ENCODE results near the gene SLC25A45. TPM values are rescaled to one million over a fixed set of nuclear protein-coding genes. Genes with fewer than 3 reads are reported as not detected.

The SLC25A45 gene
- total and polyA plus RNA-seq, 8 donors: 8.4 to 17.0 (median 11.8) TPM

DNA sequence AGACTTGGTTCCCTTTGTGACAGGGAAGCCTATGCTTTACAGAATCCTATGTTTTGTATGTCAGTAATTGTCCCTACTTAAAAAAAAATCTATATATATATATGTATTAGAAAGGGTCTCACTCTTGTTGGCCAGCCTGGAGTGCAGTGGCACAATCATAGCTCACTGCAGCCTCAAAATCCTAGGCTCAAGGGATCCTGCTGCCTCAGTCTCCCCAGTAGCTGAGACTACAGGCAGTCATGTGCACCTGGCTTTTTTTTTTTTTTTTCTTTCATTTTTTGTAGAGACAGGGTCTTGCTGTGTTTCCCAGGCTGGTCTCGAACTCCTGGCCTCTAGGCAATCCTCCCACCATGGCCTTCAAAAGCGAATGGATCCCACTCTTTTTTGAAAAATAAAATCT is 38.1 kb upstream of the SLC25A45 start:
- Histone ChIP-seq H3K4me3 (peak overlapping the region; percentile 76 to 80), H3K4me1 (peaks cover 49 to 62% of the 10 kb centered on the region in 2 donors), H3K27ac (peak overlapping the region; percentile 99 to 100), H3K9me3 (no peaks in the 10 kb centered on the region), H3K27me3 (no peaks in the 10 kb centered on the region), H3K36me3 (peaks cover 0 to 16% of the 10 kb centered on the region in 2 donors)
- ATAC-seq (no peak), DNase-seq (peak in 1 of 4 donors; percentile 23)
- intact Hi-C loops (cut with DNase I): loop anchor here (5.0 kb wide), 2 partner anchors 77 to 82 kb away; partner anchors contain the start of gene MALAT1 (in 1 of the 2)
- TF ChIP-seq, protein P1, sequence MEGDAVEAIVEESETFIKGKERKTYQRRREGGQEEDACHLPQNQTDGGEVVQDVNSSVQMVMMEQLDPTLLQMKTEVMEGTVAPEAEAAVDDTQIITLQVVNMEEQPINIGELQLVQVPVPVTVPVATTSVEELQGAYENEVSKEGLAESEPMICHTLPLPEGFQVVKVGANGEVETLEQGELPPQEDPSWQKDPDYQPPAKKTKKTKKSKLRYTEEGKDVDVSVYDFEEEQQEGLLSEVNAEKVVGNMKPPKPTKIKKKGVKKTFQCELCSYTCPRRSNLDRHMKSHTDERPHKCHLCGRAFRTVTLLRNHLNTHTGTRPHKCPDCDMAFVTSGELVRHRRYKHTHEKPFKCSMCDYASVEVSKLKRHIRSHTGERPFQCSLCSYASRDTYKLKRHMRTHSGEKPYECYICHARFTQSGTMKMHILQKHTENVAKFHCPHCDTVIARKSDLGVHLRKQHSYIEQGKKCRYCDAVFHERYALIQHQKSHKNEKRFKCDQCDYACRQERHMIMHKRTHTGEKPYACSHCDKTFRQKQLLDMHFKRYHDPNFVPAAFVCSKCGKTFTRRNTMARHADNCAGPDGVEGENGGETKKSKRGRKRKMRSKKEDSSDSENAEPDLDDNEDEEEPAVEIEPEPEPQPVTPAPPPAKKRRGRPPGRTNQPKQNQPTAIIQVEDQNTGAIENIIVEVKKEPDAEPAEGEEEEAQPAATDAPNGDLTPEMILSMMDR (IDR thresholded peaks at IDR 0.05): no peak

DNA sequence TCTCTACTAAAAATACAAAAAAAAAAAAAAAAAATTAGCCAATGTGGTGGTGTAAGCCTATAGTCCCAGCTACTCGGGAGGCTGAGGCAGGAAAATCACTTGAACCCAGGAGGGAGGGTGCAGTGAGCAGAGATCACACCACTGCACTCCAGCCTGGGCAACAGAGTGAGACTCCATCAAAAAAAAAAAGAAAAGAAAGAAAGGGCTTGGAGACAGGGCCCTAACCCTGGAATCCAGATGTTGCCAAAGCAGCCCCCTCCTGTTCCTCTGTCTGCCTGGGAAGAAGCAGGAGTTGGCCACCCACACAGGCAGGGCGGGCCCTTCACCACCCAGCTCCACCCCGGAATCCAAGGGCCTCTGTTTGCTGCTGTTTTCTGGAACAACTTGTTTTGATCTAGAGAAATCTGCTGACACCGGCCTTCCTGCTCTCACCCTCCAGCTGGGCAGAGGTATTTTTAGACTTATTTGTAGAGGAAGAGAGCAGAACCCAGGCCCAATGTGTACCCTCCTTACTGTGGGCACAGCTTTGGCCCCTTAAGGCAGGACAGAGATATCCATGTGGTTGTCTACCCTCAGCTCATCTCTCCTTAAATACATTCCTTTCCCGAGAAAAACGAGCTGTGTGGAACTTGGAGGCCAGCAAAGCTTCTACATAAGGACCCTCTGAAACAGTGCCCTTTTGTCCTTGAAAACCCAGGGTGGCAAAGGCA is 37.5 kb upstream of the SLC25A45 start:
- ATAC-seq (peak; percentile 18), DNase-seq (peak; percentile 76 to 95 (median 93))
- Histone ChIP-seq H3K27me3 (no peaks in the 10 kb centered on the region), H3K4me1 (peaks cover 49 to 63% of the 10 kb centered on the region in 2 donors), H3K4me3 (peak overlapping the region in 1 of 2 donors; percentile 80), H3K9me3 (no peaks in the 10 kb centered on the region), H3K36me3 (peaks cover 0 to 12% of the 10 kb centered on the region in 2 donors), H3K27ac (peak overlapping the region; percentile 99 to 100)
- TF ChIP-seq, protein P1 (IDR thresholded peaks at IDR 0.05): no peak
- intact Hi-C loops (cut with DNase I): loop anchor here (5.0 kb wide), 3 partner anchors 77 to 87 kb away; partner anchors contain the start of gene MALAT1 (in 1 of the 2)

DNA sequence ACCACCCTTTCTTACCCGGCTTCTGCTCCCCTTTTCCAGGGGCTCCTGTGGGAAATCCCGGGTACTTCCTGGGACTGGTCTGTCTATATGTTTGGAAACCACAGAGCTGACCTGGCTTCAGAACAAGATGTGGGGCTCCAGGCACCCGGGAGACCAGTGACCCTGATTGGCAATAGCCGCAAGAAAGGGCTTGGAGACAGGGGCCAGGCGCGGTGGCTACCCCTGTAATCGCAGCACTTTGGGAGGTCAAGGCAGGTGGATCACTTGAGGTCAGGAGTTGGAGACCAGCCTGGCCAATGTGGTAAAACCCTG is 37.0 kb upstream of the SLC25A45 start:
- TF ChIP-seq, protein P1 (IDR thresholded peaks at IDR 0.05): no peak
- ATAC-seq (no peak), DNase-seq (peak in 2 of 4 donors; percentile 38 to 73)
- H3K4me3 ChIP-seq: peak overlapping the region; percentile 13 to 80
- peak overlapping the region; percentile 99 to 100 for H3K27ac ChIP-seq
- intact Hi-C loops (cut with DNase I): loop anchor here in 1 of 2 donors (5.0 kb wide), 1 partner anchor 88 kb away; no protein-coding TSS in a partner anchor
- peaks cover 49 to 63% of the 10 kb centered on the region in 2 donors for H3K4me1 ChIP-seq
- no peaks in the 10 kb centered on the region for H3K27me3 ChIP-seq
- H3K9me3 ChIP-seq: no peaks in the 10 kb centered on the region
- H3K36me3 ChIP-seq: peaks cover 0 to 6% of the 10 kb centered on the region in 2 donors

DNA sequence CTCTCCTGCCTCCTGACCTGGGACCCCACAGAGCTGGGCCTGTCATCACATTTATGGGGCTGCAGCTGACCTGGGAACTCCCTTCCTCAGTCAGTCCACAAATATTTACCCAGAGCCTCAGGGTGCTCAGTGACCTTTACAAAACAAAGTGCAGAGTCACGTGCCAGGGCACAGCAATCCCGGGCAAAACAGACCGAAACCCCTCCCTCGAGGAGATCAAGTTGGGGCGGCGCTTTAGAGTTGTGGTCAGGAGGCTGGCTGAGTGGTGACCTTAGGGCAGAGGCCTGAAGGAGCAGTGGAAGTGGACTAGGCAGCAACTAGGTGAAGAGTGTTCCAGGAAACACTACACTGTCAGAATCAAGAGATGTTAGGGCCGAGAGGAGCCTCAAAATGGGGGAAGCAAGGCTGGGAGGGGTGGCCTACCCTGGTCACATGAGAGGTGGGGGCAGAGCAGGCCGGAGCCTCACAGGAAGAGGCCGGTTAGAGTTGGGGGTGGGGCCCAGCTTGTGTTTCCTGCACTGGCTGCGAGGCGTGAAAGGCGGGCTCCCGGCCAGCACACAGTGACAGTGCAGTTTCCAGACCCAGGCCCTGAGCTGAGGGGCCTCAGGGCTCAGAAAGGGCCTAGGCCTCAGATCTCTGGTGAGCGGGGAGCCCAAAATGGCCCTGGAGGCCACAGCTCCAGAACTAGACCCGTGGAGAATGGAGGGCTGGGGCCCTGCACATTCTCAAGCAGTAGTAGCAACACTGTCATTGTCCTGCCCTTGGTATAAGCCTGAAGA is 36.4 kb upstream of the SLC25A45 start:
- TF ChIP-seq, protein P1 (IDR thresholded peaks at IDR 0.05): no peak
- intact Hi-C loops (cut with DNase I): loop anchor here in 1 of 2 donors (5.0 kb wide), 1 partner anchor 88 kb away; no protein-coding TSS in a partner anchor
- H3K9me3 ChIP-seq: no peaks in the 10 kb centered on the region
- peak overlapping the region; percentile 99 to 100 for H3K27ac ChIP-seq
- DNase-seq: peak; percentile 90 to 98 (median 97)
- ATAC-seq: peak; percentile 31
- H3K4me3 ChIP-seq: peak overlapping the region; percentile 13 to 80
- H3K36me3 ChIP-seq: peaks cover 0 to 3% of the 10 kb centered on the region in 2 donors
- H3K4me1 ChIP-seq: peaks cover 49 to 63% of the 10 kb centered on the region in 2 donors
- no peaks in the 10 kb centered on the region for H3K27me3 ChIP-seq

DNA sequence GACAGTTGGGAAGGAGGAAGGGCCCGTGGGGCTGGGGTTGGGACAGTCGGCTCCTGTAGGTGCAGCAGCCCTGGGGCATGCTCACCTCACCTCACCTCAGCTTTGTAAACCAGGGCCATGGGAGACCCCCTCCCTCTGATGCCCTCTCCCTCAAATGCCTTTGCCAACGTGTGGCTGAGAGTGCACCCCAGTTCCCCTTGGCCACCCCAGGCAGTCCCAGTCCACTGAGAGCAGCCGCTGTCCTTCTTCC is 35.9 kb upstream of the SLC25A45 start:
- Histone ChIP-seq H3K4me1 (peaks cover 49 to 63% of the 10 kb centered on the region in 2 donors), H3K4me3 (peak overlapping the region in 1 of 2 donors; percentile 80), H3K27ac (peak overlapping the region; percentile 99 to 100), H3K27me3 (no peaks in the 10 kb centered on the region), H3K9me3 (no peaks in the 10 kb centered on the region), H3K36me3 (peaks cover 0 to 7% of the 10 kb centered on the region in 2 donors)
- intact Hi-C loops (cut with DNase I): loop anchor here in 1 of 2 donors (5.0 kb wide), 1 partner anchor 89 kb away; no protein-coding TSS in a partner anchor
- DNase-seq (no peak), ATAC-seq (peak; percentile 0)
- TF ChIP-seq, protein P1 (IDR thresholded peaks at IDR 0.05): no peak

Measured in left lung (tissue), 10 donors.